SK-N-SH (cell line): ENCODE measurements around the gene GLG1. TPM values are rescaled to one million over a fixed set of nuclear protein-coding genes. Genes with fewer than 3 reads are reported as not detected.

Experiments used
- CTCF ChIA-PET: fragments of 300-600, 350-600 bp; formaldehyde crosslinking; extraction: SDS; loops from one replicate; lab custom pipeline; 2021; lab: Yijun Ruan, JAX
- POLR2A ChIA-PET: fragments of 350-600 bp; sonication (Branson Sonifier 250); formaldehyde crosslinking; extraction: SDS; loops from one replicate; lab custom pipeline; 2020; ENCODE audit warnings: antibody characterized with exemption, inconsistent platforms; lab: Yijun Ruan, JAX
- DNase-seq: peaks from one replicate; pipeline ENCODE4 v3.0.0; 2012
- H2AFZ ChIP-seq: fragments of 200-600 bp; sonication (generic); 2 replicates; pipeline ENCODE4 v1.8.1; 2016; ENCODE audit warnings: antibody characterized with exemption, mild to moderate bottlenecking, low read depth
- H3F3A ChIP-seq: fragments of 200-600 bp; sonication (generic); replicated peaks from 2 replicates; pipeline ENCODE3; 2016; ENCODE audit warnings: antibody characterized with exemption, mild to moderate bottlenecking; ENCODE audit not compliant: insufficient read depth
- H3K27ac ChIP-seq, 2 experiments: fragments of 200-500 bp in 1 of 2; fragments of 200-600 bp in 1 of 2; sonication (Bioruptor generic) in 1 of 2; sonication (generic), shearing (Covaris generic) in 1 of 2; 2 replicates each; pipeline versions ENCODE4 v1.5.1 to v1.6.1; 2014 to 2016; ENCODE audit warnings: low read depth in 2 of 2, inconsistent platforms in 1 of 2, low read length in 1 of 2, mild to moderate bottlenecking in 1 of 2, mixed read lengths in 1 of 2
- H3K27me3 ChIP-seq: fragments of 200-600 bp; sonication (generic), shearing (Covaris generic); 2 replicates; pipeline ENCODE4 v1.6.1; 2016; ENCODE audit warnings: mixed run types; ENCODE audit not compliant: insufficient read depth
- H3K36me3 ChIP-seq, 2 experiments: fragments of 200-500 bp in 1 of 2; fragments of 200-600 bp in 1 of 2; sonication (Bioruptor generic) in 1 of 2; sonication (generic) in 1 of 2; replicated peaks in 1 of 2; 2 replicates each; pipeline versions ENCODE3 to v1.5.1; 2014 to 2016; ENCODE audit warnings: low read length in 1 of 2, mild to moderate bottlenecking in 1 of 2; ENCODE audit not compliant: insufficient read depth in 2 of 2, control insufficient read depth in 1 of 2
- H3K4me1 ChIP-seq, 2 experiments: fragments of 200-500 bp in 1 of 2; fragments of 200-600 bp in 1 of 2; sonication (Bioruptor generic) in 1 of 2; sonication (generic), shearing (Covaris generic) in 1 of 2; 2 replicates each; pipeline versions ENCODE4 v1.5.1 to v1.6.1; 2014 to 2016; ENCODE audit warnings: low read depth in 1 of 2, low read length in 1 of 2, mixed run types in 1 of 2; ENCODE audit not compliant: insufficient read depth in 2 of 2, control insufficient read depth in 1 of 2
- H3K4me2 ChIP-seq: fragments of 200-600 bp; sonication (generic), shearing (Covaris generic); 2 replicates; pipeline ENCODE4 v1.6.1; 2017; ENCODE audit warnings: mixed run types
- H3K4me3 ChIP-seq, 2 experiments: fragments of 200-500 bp in 1 of 2; fragments of 200-600 bp in 1 of 2; sonication (Bioruptor generic) in 1 of 2; sonication (generic), shearing (Covaris generic) in 1 of 2; 2 replicates each; pipeline versions ENCODE4 v1.5.1 to v1.8.1; 2014 to 2016; ENCODE audit warnings: low read depth in 2 of 2, inconsistent platforms in 1 of 2, low read length in 1 of 2, mild to moderate bottlenecking in 1 of 2, mixed read lengths in 1 of 2, moderate library complexity in 1 of 2
- H3K79me2 ChIP-seq: fragments of 200-600 bp; sonication (generic); 2 replicates; pipeline ENCODE4 v1.8.1; 2017; ENCODE audit warnings: mild to moderate bottlenecking; ENCODE audit not compliant: insufficient read depth
- H3K9ac ChIP-seq: fragments of 200-600 bp; sonication (generic); 2 replicates; pipeline ENCODE4 v1.6.1; 2017; ENCODE audit warnings: mixed run types
- H3K9me2 ChIP-seq: fragments of 200-600 bp; sonication (generic); 2 replicates; pipeline ENCODE4 v1.6.1; 2017; ENCODE audit warnings: mixed run types
- H3K9me3 ChIP-seq: fragments of 200-600 bp; sonication (generic); 2 replicates; pipeline ENCODE4 v1.6.1; 2017; ENCODE audit warnings: mixed run types, mild to moderate bottlenecking, moderate library complexity
- H4K20me1 ChIP-seq: fragments of 200-600 bp; sonication (generic); 2 replicates; pipeline ENCODE4 v1.6.1; 2017; ENCODE audit warnings: mild to moderate bottlenecking, mixed run types; ENCODE audit not compliant: insufficient read depth
- CHD2 ChIP-seq: fragments of 150-350 bp; IDR thresholded peaks from 2 replicates; pipeline ENCODE4 v1.6.1; 2018; ENCODE audit warnings: low read length; ENCODE audit not compliant: partially characterized antibody
- ELF1 ChIP-seq: IDR thresholded peaks from 2 replicates; pipeline ENCODE4 v1.4.0; 2012
- EP300 ChIP-seq, 2 experiments: IDR thresholded peaks; 2 replicates each; pipeline versions ENCODE4 v1.4.0 to v1.6.1; 2012; ENCODE audit warnings: borderline replicate concordance in 1 of 2, low read depth in 1 of 2, low read length in 1 of 2
- EZH2phosphoT487 ChIP-seq: fragments of 200-600 bp; sonication (generic); IDR thresholded peaks from 2 replicates; pipeline ENCODE4 v1.6.1; 2017; ENCODE audit warnings: low read depth, mixed run types, mild to moderate bottlenecking, antibody characterized with exemption, moderate library complexity, borderline replicate concordance
- FOXM1 ChIP-seq: IDR thresholded peaks from 2 replicates; pipeline ENCODE4 v1.4.0; 2012; ENCODE audit warnings: low read depth, mild to moderate bottlenecking
- GABPA ChIP-seq: IDR thresholded peaks from 2 replicates; pipeline ENCODE4 v1.4.0; 2012; ENCODE audit warnings: low read depth, mild to moderate bottlenecking
- GATA2 ChIP-seq: sonication (generic); formaldehyde crosslinking; IDR thresholded peaks from 2 replicates; pipeline ENCODE4 v1.5.0; 2020; ENCODE audit warnings: mild to moderate bottlenecking, missing genetic modification reagents
- MXI1 ChIP-seq: IDR thresholded peaks from 2 replicates; pipeline ENCODE4 v1.6.1; 2012; ENCODE audit warnings: mild to moderate bottlenecking, low read depth, low read length, improper control_type of control experiment
- NFIC ChIP-seq: IDR thresholded peaks from 2 replicates; pipeline ENCODE4 v1.4.0; 2012; ENCODE audit warnings: borderline replicate concordance
- RAD21 ChIP-seq: IDR thresholded peaks from 2 replicates; pipeline ENCODE4 v1.6.1; 2012; ENCODE audit warnings: mild to moderate bottlenecking, low read length
- RCOR1 ChIP-seq: fragments of 150-350 bp; IDR thresholded peaks from 2 replicates; pipeline ENCODE4 v1.6.1; 2017; ENCODE audit warnings: antibody characterized with exemption, low read length
- RXRA ChIP-seq: IDR thresholded peaks from 2 replicates; pipeline ENCODE4 v1.4.0; 2012; ENCODE audit warnings: low read depth, mild to moderate bottlenecking, borderline replicate concordance
- SIN3A ChIP-seq: IDR thresholded peaks from 2 replicates; pipeline ENCODE4 v1.6.1; 2012; ENCODE audit warnings: low read depth, mild to moderate bottlenecking, low read length, moderate library complexity, borderline replicate concordance
- TCF12 ChIP-seq: IDR thresholded peaks from 2 replicates; pipeline ENCODE4 v1.4.0; 2012
- YY1 ChIP-seq: IDR thresholded peaks from 2 replicates; pipeline ENCODE4 v1.4.0; 2012; ENCODE audit warnings: low read depth, mild to moderate bottlenecking
- WGBS: methylation state at CpG from one replicate; pipeline ENCODE4 v1.1.6; 2017; ENCODE audit warnings: low lambda C conversion rate; 5-methylcytosine and 5-hydroxymethylcytosine counted together
- polyA plus RNA-seq, 3 experiments: library from polyadenylated mRNA; depleted of rRNA; stranded (reverse); fragments of >200 nt; gene quantifications; 2 replicates each; pipeline ENCODE4 v1.2.3, GENCODE V29; 2012
- TF ChIP-seq, protein P1 (sequence below): IDR thresholded peaks from 2 replicates; pipeline ENCODE4; 2012
- TF ChIP-seq, protein P2 (sequence below): fragments of 150-350 bp; IDR thresholded peaks from 2 replicates; pipeline ENCODE4 v1.6.1; 2016; ENCODE audit warnings: mild to moderate bottlenecking, low read depth, low read length
- TF ChIP-seq, protein P3 (sequence below): fragments of 200-600 bp; sonication (generic); IDR thresholded peaks from 2 replicates; pipeline ENCODE4 v1.6.1; 2017; ENCODE audit warnings: antibody characterized with exemption, mild to moderate bottlenecking, moderate library complexity
- TF ChIP-seq, protein P4 (sequence below): IDR thresholded peaks from 2 replicates; pipeline ENCODE4 v1.4.0; 2012; ENCODE audit warnings: low read depth, borderline replicate concordance

GLG1 gene
- polyA plus RNA-seq, 1 of the 3 experiments (the other 2 are of a cell fraction) = 71.1 TPM

DNA sequence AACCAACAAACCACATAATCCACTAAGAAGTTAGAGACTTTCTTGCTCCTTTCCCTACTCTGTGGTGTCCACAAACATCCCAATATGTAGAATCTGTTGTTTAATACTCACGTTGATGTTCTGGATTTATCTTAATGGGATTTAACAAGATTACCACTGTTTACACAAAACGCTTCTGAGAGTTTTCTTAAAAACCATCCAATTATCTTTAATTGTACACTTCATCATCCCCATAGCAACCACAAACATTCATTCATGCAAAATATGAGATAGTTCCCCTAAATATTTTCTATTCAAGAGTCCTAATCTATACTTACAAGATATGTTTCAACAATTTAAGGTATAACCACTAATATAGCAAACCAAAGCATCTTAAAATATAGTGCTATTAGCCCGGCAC, 109.2 kb downstream of the GLG1 start:
- Histone ChIP-seq H2AFZ (no peak overlapping the region), H3K4me1 (peaks cover 0 to 9% of the 10 kb centered on the region in 2 experiments; a peak in 1 of 4 replicates), H3K9me3 (no peaks in the 10 kb centered on the region), H4K20me1 (no peaks in the 10 kb centered on the region), H3F3A (peaks cover 9% of the 10 kb centered on the region), H3K79me2 (peaks cover 12% of the 10 kb centered on the region; the same call in 1 of the 2 replicates), H3K4me2 (no peak overlapping the region), H3K9me2 (no peaks in the 10 kb centered on the region)
- 95% methylated on average over 3 of the region's 3 CpGs for WGBS
- ChIA-PET POLR2A (no interaction called here), CTCF (no interaction called here)
- no peak for DNase-seq
- TF ChIP-seq RCOR1 (no peak), ELF1 (no peak), MXI1 (no peak), EZH2phosphoT487 (no peak), FOXM1 (no peak), NFIC (no peak), TCF12 (no peak), RAD21 (no peak), YY1 (no peak), GATA2 (CRISPR knock-in tag) (no peak)
- TF ChIP-seq, protein P1, sequence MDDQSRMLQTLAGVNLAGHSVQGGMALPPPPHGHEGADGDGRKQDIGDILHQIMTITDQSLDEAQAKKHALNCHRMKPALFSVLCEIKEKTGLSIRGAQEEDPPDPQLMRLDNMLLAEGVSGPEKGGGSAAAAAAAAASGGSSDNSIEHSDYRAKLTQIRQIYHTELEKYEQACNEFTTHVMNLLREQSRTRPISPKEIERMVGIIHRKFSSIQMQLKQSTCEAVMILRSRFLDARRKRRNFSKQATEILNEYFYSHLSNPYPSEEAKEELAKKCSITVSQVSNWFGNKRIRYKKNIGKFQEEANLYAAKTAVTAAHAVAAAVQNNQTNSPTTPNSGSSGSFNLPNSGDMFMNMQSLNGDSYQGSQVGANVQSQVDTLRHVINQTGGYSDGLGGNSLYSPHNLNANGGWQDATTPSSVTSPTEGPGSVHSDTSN = no peak
- TF ChIP-seq, protein P2, sequence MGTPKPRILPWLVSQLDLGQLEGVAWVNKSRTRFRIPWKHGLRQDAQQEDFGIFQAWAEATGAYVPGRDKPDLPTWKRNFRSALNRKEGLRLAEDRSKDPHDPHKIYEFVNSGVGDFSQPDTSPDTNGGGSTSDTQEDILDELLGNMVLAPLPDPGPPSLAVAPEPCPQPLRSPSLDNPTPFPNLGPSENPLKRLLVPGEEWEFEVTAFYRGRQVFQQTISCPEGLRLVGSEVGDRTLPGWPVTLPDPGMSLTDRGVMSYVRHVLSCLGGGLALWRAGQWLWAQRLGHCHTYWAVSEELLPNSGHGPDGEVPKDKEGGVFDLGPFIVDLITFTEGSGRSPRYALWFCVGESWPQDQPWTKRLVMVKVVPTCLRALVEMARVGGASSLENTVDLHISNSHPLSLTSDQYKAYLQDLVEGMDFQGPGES = no peak
- TF ChIP-seq, protein P3, sequence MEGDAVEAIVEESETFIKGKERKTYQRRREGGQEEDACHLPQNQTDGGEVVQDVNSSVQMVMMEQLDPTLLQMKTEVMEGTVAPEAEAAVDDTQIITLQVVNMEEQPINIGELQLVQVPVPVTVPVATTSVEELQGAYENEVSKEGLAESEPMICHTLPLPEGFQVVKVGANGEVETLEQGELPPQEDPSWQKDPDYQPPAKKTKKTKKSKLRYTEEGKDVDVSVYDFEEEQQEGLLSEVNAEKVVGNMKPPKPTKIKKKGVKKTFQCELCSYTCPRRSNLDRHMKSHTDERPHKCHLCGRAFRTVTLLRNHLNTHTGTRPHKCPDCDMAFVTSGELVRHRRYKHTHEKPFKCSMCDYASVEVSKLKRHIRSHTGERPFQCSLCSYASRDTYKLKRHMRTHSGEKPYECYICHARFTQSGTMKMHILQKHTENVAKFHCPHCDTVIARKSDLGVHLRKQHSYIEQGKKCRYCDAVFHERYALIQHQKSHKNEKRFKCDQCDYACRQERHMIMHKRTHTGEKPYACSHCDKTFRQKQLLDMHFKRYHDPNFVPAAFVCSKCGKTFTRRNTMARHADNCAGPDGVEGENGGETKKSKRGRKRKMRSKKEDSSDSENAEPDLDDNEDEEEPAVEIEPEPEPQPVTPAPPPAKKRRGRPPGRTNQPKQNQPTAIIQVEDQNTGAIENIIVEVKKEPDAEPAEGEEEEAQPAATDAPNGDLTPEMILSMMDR = no peak
- TF ChIP-seq, all 33 proteins: peak for 0
- no peaks in the 10 kb centered on the region for H3K27me3 ChIP-seq
- peaks cover 11 to 35% of the 10 kb centered on the region in 2 experiments for H3K36me3 ChIP-seq
- H3K9ac ChIP-seq = no peak overlapping the region
- H3K4me3 ChIP-seq = no peak overlapping the region
- H3K27ac ChIP-seq = no peak overlapping the region

DNA sequence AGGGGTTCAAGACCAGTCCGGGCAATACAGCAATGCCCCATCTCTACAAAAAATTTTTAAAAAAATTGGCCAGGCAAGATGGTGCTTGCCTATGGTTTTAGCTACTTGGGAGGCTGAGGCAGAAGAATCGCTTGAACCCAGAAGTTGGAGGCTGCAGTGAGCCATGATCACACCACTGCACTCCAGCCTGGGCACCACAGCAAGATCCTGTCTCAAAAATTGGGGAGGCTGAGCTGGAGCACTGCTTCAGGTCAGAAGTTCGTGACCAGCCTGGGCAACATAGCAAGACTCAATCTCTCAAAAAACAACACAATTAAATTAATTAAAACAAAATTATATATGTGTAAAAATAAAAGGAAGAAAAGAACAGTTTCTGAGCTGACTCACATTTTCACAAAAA, 110.9 kb downstream of the GLG1 start:
- POLR2A ChIA-PET = no interaction called here
- Histone ChIP-seq H3F3A (no peaks in the 10 kb centered on the region), H3K9me2 (no peaks in the 10 kb centered on the region), H3K36me3 (peaks cover 11 to 42% of the 10 kb centered on the region in 2 experiments), H2AFZ (no peak overlapping the region), H3K79me2 (peaks cover 12% of the 10 kb centered on the region; the same call in 1 of the 2 replicates), H3K9me3 (no peaks in the 10 kb centered on the region), H3K27ac (no peak overlapping the region), H3K4me3 (no peak overlapping the region), H3K4me1 (no peaks in the 10 kb centered on the region; a peak in 1 of 4 replicates), H3K9ac (no peak overlapping the region), H3K27me3 (no peaks in the 10 kb centered on the region), H3K4me2 (no peak overlapping the region), H4K20me1 (no peaks in the 10 kb centered on the region)
- WGBS = 96% methylated on average over 3 of the region's 3 CpGs
- DNase-seq = no peak
- CTCF ChIA-PET = no interaction called here
- no peak for TF ChIP-seq CHD2
- TF ChIP-seq RXRA = no peak
- no peak for TF ChIP-seq RCOR1
- TF ChIP-seq SIN3A = no peak
- TF ChIP-seq, protein P3 = no peak
- TF ChIP-seq, protein P2 = no peak
- no peak for TF ChIP-seq GABPA
- TF ChIP-seq, protein P4, sequence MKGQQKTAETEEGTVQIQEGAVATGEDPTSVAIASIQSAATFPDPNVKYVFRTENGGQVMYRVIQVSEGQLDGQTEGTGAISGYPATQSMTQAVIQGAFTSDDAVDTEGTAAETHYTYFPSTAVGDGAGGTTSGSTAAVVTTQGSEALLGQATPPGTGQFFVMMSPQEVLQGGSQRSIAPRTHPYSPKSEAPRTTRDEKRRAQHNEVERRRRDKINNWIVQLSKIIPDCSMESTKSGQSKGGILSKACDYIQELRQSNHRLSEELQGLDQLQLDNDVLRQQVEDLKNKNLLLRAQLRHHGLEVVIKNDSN = no peak
- TF ChIP-seq EP300 (IDR thresholded peaks at IDR 0.05; ENCODE audit: borderline replicate concordance in 1 of 2, low read depth in 1 of 2, low read length in 1 of 2) = no peak
- TF ChIP-seq YY1 = no peak
- no peak for TF ChIP-seq EZH2phosphoT487
